ENCODE results near the gene SLC5A10.
"Not testable (repeated sequence)": the region's sequence is repeated elsewhere in the genome, so short reads cannot be mapped to it uniquely, and the experiment has no call there.

SLC5A10 gene

DNA sequence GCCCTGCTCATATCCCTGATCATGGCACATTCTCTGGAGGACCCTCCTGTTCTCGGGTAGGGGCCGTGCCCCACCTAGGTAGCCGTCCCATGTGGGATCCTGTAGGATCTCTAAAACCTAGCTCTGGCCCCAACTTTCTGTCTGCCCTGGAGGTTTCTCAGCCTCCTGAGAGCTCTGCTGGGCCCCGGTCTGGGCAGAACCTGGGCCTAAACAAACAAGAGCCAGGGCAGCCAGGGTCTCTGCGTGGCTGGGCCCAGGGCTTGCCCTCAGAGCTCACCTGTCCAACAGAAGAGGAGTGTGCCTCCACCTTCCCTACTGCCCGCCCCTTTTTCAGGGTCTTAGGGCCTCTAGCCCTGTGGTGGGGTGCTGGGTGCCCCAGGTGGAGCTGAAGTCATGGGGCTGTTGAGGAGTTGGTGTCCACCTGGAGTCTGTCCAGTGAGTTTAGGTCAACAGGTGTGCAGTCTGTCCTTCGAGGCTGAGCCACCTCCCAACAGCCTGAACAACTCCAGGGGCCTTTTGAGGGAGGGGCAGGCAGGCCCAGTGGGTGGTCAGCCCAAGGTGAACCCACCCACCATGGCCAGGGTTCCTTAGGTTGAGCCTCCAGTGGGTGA, 69.2 kb downstream of the SLC5A10 start:
- not testable (repeated sequence) for DNase-seq

DNA sequence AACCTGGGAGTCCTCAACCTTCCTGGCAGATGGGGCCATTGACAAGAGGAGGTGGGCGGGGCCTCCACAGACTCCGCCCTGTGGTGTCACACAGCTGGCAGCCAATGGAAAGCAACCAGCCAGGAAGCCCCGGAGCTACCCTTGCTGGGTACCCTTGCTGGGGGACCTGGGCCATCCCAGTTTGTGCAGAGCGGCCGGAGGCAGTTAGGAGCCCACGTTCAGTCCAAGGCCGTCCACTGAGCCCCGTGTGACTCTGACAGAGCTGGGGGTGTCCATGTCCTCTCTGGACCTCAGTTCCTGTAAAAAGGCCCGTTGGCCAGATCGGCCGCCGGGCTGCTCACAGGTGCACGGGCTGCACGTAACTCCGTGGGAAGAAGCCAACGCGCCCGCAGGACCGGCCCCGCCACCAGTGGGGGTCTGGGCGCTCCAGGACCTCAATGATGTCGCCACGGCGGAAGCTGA, 69.7 kb downstream of the SLC5A10 start:
- no peak for DNase-seq

DNA sequence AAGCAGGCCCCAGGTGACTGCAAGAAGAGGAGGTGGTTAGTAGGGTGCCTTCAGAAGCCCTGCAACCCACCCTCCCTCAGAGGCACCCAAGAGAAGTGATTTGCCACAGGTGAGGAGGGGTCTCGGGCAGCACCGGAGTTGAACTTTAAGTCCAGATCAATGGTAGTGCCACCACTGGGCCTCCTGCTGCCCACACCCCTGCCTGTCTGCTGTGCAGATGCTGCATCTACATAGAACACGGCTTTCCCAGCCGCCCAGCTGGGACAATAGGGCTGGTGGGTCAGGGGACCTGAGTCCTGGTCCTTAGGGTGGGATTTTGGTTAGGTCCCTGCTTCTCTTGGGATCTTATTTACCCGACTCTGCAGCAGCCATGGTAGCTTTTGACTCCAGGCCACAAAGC, 70.2 kb downstream of the SLC5A10 start:
- DNase-seq: no peak

- DNase-seq: no peak
Observed at GRCh38 chr17:19022747-19023146, 70.8 kb downstream of the SLC5A10 start.

DNA sequence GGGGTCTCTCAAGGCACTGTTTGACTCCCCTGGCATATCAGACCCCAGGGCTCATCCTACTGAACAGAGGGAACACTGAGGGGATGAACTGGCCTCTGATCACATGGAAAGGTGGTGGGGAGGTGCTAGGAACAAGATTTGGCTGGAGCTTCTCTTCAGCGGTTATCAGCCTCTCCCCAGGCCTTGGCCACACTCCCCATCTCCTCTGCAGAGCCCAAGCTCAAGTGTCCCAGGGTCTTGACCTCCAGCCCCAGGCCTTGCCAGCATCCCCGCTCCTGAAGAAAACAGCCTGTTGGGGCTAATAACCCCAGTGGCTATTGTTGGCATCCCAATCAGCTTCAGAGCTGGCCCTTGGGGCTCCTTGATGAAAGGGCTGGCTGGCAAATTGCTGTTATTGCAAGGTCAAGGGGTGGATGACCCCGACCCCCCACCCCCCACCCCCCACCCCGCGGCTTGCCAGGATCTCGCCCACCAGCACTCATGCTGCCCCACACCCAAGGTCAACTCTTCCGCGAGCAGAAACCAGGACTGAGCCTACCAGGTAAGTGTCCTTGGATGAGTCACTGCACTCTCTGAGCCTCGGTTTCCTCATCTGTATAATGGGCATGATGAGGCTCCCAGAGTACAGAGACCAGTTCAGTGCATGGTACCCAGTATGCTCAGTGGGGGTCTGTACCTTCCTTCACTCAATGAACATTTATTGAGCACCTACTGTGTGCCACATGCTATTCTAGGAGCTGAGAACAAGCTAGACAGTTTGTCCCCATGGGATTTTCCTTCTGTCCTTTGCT, 71.4 kb downstream of the SLC5A10 start:
- no peak for DNase-seq

DNA sequence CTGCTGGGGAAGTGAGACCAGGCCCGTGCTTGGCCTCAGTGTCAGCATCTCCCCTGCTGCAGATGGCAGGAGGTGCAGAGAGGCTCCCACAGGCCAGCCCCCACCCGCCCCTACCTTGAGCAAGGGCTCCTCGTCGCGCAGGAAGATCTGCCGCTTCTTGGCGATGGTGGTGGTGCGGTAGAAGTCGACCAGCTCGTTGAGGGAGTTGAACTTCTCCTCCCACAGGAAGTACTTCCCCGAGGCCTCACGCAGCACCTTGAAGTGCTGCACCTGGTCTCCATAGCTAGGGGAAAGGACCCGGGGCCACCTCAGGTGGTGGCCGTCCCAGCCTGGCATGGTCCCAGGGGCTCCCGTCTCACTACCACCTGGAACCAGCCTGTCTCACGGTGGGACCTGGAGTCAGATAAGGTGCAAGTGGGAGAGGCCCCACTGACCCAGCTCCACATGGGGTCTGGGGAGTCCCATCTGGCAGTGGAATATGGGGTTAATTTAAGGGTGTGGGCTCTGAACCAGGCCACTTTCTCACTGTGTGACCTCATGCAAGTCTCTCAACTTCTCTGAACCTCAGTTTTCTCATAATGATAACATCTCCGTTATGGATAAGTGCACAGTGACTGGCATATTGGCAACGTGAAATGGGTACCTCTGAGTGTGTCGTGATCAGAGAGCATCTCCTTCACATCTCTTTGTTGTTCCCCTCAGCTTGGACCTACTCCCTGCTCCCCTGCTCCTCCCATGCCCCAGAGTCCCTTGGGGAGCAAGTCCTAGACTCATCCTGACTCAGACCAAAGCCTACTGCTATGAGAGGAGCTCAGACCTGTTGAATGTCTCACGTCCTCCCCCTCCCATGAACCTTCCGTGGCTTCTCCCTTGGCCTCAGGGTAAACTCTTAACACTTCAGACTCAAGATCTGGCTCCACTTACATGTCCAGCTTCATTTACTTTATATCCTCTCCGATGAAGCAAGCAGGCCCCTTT, 72.4 kb downstream of the SLC5A10 start:
- no peak for DNase-seq

DNA sequence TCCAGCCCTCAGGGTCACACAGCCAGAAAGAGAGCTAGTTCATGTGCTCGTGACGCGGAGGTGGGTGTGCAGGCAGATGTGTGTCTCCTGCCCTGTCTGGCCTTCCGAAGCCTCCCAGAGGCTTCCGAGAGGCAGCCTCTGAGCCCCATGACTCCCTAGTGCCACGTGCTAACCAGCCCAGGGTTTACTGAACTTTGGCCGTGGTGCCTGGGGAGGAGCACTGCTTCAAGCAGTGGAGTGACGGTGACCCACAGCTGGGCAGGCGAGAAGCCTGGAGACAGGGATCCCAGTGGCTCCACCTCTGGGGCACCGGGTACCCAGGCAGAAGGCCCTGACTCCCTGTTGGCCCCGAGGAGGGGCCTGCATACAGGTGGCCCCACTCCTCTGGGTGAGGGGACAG, 76.7 kb downstream of the SLC5A10 start:
- DNase-seq: not testable (repeated sequence)

DNA sequence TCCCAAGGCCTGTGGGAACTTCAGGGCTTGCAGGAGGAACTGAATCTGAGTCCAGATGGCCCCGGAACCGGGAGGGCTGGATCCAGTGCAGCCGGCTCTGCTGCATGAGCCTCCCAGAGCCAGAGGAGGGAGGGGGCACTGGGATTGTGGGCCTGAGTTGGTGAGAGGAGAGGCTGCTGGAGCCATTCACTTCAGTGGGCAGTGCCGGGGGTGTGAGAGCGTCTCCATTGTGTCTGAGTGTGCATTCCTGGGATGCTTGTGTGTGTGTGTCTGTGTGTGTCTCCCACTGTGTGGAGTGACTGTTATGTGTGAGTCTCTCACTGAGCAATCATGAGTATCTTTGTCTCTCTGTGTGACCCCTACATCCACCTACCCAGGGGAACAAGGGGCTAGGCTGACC, 77.8 kb downstream of the SLC5A10 start:
- not testable (repeated sequence) for DNase-seq

GRCh38 chr17:19030771-19031449, 78.9 kb downstream of the SLC5A10 start:
- DNase-seq: not testable (repeated sequence)

DNA sequence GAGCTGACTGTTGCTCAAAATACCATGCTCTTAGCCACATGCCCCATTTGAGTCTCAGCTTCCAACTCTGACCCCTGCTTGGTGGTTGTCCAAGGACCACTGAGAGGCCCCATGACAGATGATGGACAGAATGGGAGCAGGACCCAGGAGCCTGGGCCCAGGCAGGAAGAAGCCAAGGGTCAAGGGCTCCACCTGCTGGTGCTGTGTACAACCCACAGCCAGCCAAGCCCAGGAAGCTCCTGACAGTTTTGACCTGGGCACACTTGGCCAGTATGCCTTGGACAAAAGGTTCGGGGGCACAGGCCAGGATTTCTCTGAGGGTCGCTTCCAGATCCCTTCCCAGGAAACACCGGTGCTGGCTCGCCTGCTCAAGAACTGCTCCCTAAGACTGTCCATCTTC, 79.8 kb downstream of the SLC5A10 start:
- not testable (repeated sequence) for DNase-seq

- DNase-seq: not testable (repeated sequence)
Observed at GRCh38 chr17:19032377-19032988, 80.5 kb downstream of the SLC5A10 start.

GRCh38 chr17:19036186-19036585, 84.2 kb downstream of the SLC5A10 start:
- DNase-seq: not testable (repeated sequence)

- DNase-seq: not testable (repeated sequence)
Observed at GRCh38 chr17:19037547-19037946, 85.6 kb downstream of the SLC5A10 start.

GRCh38 chr17:19038007-19038406, 86.0 kb downstream of the SLC5A10 start:
- DNase-seq: not testable (repeated sequence)

GRCh38 chr17:19038730-19039129, 86.8 kb downstream of the SLC5A10 start:
- not testable (repeated sequence) for DNase-seq

GRCh38 chr17:19040350-19040749, 88.4 kb downstream of the SLC5A10 start:
- not testable (repeated sequence) for DNase-seq

GRCh38 chr17:19041871-19042270, 89.9 kb downstream of the SLC5A10 start:
- DNase-seq: not testable (repeated sequence)

DNA sequence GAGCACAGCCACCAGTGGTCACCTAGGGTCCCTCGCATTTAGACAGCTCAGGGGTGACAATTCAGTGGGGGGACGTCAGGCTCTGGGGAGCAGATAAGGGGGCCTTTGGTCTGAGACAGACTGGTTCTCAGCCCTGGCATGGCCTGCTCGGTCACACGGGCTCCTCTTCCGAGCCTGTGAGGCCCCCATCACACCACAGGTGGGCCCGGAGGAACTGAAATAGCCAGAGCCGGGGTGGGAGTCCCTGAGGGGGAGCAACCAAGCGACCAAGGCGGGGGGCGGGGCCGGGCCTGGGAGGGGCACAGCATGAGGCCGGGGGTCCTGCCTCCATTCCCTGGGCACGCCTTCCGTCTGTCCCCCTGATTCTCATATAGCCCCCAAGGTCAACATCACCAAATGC, 90.4 kb downstream of the SLC5A10 start:
- DNase-seq: not testable (repeated sequence)

DNA sequence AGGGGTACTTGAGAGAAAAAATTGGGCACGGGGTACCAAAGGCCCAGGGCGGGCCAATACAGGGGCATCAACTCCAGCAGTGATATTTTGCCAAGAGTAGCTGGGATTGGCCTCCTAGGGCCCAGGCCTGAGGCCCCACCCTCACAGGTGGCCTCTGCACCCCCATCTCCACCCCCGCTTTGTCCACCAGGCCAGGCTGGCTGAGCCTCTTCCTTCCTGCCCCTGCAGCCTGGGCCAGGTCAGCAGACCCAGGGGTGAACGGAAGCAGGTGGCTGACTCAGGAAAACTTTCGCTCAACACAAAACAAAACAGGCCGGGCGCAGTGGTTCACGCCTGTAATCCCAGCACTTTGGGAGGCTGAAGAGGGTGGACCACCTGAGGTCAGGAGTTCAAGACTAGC, 91.1 kb downstream of the SLC5A10 start:
- not testable (repeated sequence) for DNase-seq

- not testable (repeated sequence) for DNase-seq
Observed at GRCh38 chr17:19044643-19045042, 92.7 kb downstream of the SLC5A10 start.

- DNase-seq: not testable (repeated sequence)
Observed at GRCh38 chr17:19046782-19047375, 94.9 kb downstream of the SLC5A10 start, which contains the start of gene GRAP. Gene GRAP, minus strand, starts transcription at chr17:19046957. Its CDS starts 31 bp downstream, at chr17:19046926.
